Fibroblast of the aortic adventitia (primary cell): Measurements from ENCODE around the gene KCNK5. TPM values are rescaled to one million over a fixed set of nuclear protein-coding genes. Genes with fewer than 3 reads are reported as not detected.

Experiments
- DNase-seq: peaks from one replicate; pipeline ENCODE4 v3.0.0-alpha.2; 2010; ENCODE audit warnings: low read depth
- H3K4me3 ChIP-seq: 2 replicates; pipeline ENCODE4 v1.5.1; 2011; ENCODE audit warnings: low read depth, mild to moderate bottlenecking, control low read depth, low read length, moderate library complexity
- CTCF ChIP-seq: IDR thresholded peaks from 2 replicates; pipeline ENCODE4 v1.5.1; 2011; ENCODE audit warnings: mild to moderate bottlenecking, low read length, control low read depth, inconsistent platforms; ENCODE audit not compliant: insufficient read depth
- total RNA-seq: library from RNA; depleted of rRNA; stranded (reverse); fragments of >200 nt; gene quantifications from 2 replicates; pipeline ENCODE4 v1.2.3, GENCODE V29; 2012; ENCODE audit warnings: low replicate concordance

KCNK5 gene
- total RNA-seq, 1 donor, result under 0.01 TPM

GRCh38 chr6:39167321-39167720, 62.0 kb downstream of the KCNK5 start:
- TF ChIP-seq CTCF, result no peak
- no peak overlapping the region for H3K4me3 ChIP-seq
- no peak for DNase-seq

DNA sequence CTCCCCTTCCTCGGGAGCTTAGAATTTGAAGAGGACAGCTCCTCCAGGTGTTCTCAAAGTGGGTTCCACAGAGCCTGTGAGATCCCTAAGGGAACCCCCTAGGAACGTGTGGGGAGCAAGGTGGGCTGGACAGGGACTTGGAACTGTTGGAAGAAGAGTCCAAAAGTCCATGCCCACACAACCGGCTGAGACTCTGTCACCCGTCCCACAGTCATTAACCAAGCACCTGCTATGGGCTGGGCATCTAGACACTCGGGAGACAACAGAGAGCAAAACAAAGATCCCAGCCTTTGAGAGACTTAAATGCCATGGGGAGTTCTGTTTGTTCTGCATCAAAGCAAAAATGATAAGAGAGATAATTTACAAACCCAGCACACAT, 62.4 kb downstream of the KCNK5 start:
- no peak for DNase-seq
- H3K4me3 ChIP-seq, result no peak overlapping the region
- no peak for TF ChIP-seq CTCF

DNA sequence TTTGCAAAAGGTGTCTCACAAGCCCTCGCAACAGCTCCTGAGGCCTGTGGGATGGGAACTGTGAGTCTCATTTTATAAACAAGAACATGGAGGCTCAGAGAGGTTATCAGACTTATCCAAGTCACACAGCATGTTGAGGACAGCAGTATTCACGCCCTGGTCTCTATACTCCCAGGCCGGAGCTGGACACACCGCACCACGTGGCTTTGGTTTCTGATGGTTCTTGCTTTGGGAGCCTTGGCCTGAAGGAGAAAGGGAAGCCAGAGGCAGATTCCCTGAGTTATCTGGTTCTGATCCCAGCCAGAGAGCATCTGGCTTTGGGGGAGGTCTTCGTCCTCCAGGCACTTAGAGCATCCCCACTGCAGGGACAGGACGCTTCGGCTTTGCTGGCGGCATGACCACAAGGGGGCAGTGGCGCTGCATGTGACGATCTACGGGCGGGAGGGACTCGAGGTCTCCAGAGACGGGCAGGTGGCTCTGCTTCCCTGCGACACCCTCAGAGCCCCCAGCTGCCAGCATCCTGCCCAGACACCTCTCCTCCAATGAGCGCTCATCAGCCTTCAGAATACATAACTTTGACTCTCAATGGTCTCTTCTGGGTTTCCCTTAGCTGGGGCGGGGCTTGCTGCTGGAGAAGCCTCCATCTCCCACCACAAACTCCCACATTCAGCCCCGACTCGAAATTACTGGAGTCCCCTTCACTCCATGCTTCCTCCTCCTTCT, 62.9 kb downstream of the KCNK5 start:
- peak; percentile 40 for DNase-seq
- TF ChIP-seq CTCF, result peak; percentile 75
- no peak overlapping the region for H3K4me3 ChIP-seq

DNA sequence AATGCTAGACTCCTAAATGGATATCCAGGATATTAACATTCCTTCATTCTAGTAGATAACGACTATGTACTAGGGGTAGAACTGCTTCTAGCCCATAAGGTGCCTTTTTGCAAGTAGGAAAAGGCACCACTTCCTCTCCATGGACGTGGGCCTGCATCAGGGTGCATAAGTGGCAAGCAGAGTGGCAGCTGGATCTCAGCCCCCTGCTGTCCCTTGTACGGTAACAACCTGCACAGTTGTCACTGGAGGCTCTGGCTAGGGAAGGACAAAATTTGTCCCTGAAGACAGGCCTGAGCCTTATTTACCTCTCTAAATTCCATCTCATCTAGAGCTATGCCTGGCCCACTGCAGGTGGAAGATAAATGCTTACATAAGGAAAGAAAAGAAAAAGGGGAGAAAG, 71.8 kb downstream of the KCNK5 start:
- no peak for DNase-seq
- no peak for TF ChIP-seq CTCF
- H3K4me3 ChIP-seq, result no peak overlapping the region

GRCh38 chr6:39156801-39157200, 72.5 kb downstream of the KCNK5 start:
- no peak for TF ChIP-seq CTCF
- no peak overlapping the region for H3K4me3 ChIP-seq
- no peak for DNase-seq

DNA sequence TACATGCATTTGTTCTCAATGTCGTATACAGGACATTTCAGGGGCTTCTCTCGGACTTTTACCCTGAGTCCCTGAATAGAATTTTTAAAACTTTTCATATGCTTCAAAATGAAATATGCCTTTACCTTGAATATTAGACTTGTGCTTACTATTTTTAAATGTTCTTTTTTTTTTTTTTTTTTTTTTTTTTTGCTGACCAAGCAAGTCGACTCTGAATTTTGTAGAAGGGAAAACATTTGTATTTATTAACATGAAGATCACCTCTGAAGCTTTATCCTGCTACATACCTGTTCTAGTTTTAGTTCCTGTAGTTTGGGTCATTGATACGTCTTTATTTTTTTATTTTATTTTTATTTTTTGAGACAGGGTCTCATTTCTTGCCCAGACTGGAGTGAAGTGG, 74.6 kb downstream of the KCNK5 start:
- TF ChIP-seq CTCF, result no peak
- no peak for DNase-seq
- H3K4me3 ChIP-seq, result no peak overlapping the region
